ENCODE measurements around the gene RNF166.

- TF ChIP-seq CTCF (IDR thresholded peaks at IDR 0.05; ENCODE audit: low read depth, low read length, poor library complexity, severe bottlenecking) (no peak), EZH2phosphoT487 (IDR thresholded peaks at IDR 0.05; ENCODE audit: borderline replicate concordance, low read length) (no peak)
These were observed 47.5 kb downstream of the RNF166 start for GRCh38 chr16:88658714-88659113.

Data from DOHH2 (cell line).